GM21529 (cell line): ENCODE measurements around the gene MLLT10.
A peak's percentile ranks its signal among the peaks of the same experiment; 100 is the strongest.

Source experiments
- ATAC-seq: cut with Tn5 transposase; IDR thresholded peaks from one replicate; pipeline ENCODE4 v1.9.1; 2021; ENCODE audit not compliant: unreplicated experiment

Gene MLLT10

GRCh38 chr10:21516242-21517131, 17.5 kb upstream of the MLLT10 start:
- ATAC-seq = peak; percentile 54

GRCh38 chr10:21517134-21518031, 16.6 kb upstream of the MLLT10 start:
- peak; percentile 56 for ATAC-seq

- ATAC-seq = no peak
These were observed 15.8 kb upstream of the MLLT10 start for GRCh38 chr10:21518149-21518640.

GRCh38 chr10:21518641-21519396, 15.2 kb upstream of the MLLT10 start:
- ATAC-seq = no peak

- ATAC-seq = no peak
These were observed 14.6 kb upstream of the MLLT10 start for GRCh38 chr10:21519397-21519933.

- no peak for ATAC-seq
These were observed 14.0 kb upstream of the MLLT10 start for GRCh38 chr10:21519941-21520436.

GRCh38 chr10:21520509-21520908, 13.5 kb upstream of the MLLT10 start:
- no peak for ATAC-seq

- no peak for ATAC-seq
These were observed 13.1 kb upstream of the MLLT10 start for GRCh38 chr10:21520949-21521348.

GRCh38 chr10:21521751-21522533, 12.1 kb upstream of the MLLT10 start:
- ATAC-seq = no peak

GRCh38 chr10:21522631-21523406, 11.2 kb upstream of the MLLT10 start:
- no peak for ATAC-seq

- ATAC-seq = no peak
These were observed 10.4 kb upstream of the MLLT10 start for GRCh38 chr10:21523557-21524008.

- no peak for ATAC-seq
These were observed 9.9 kb upstream of the MLLT10 start for GRCh38 chr10:21524131-21524525.

- no peak for ATAC-seq
These were observed 9.3 kb upstream of the MLLT10 start for GRCh38 chr10:21524526-21525366.

GRCh38 chr10:21525367-21526187, 8.5 kb upstream of the MLLT10 start, which contains the start of gene SKIDA1:
TSS of gene SKIDA1 (minus strand) at chr10:21525682. CDS start at chr10:21517822, 7,860 bp downstream.
- ATAC-seq = peak; percentile 57

GRCh38 chr10:21526188-21526859, 7.7 kb upstream of the MLLT10 start:
- peak; percentile 24 for ATAC-seq

GRCh38 chr10:21526860-21527597, 7.0 kb upstream of the MLLT10 start:
- no peak for ATAC-seq
